ENCODE data around the gene TINCR. TPM values are rescaled to one million over a fixed set of nuclear protein-coding genes. Genes with fewer than 3 reads are reported as not detected.

TINCR gene
- total and polyA plus RNA-seq, 12 donors: 0.07 to 0.68 (median 0.25) TPM; not detected in 4

GRCh38 chr19:5559804-5560133, 8.0 kb downstream of the TINCR start:
- Histone ChIP-seq H3K27me3 (peaks cover 0 to 73% (median 24%) of the 10 kb centered on the region in 7 donors), H3K27ac (no peak overlapping the region), H3K4me1 (no peaks in the 10 kb centered on the region), H3K9me3 (peaks cover 0 to 12% (median 8%) of the 10 kb centered on the region in 11 donors), H3K4me3 (no peak overlapping the region), H3K36me3 (no peaks in the 10 kb centered on the region)
- DNase-seq (no peak), ATAC-seq (peak in 1 of 8 donors; percentile 18)
- intact Hi-C loops (cut with DNase I): no loop called here
- no peak for TF ChIP-seq CTCF (IDR thresholded peaks at IDR 0.05)
- WGBS, 2 donors: 49 to 63% methylated on average over 3 of the region's 3 CpGs

- no peak overlapping the region for H3K27ac ChIP-seq
- H3K4me3 ChIP-seq: no peak overlapping the region
- ATAC-seq (no peak), DNase-seq (no peak)
- no peaks in the 10 kb centered on the region for H3K36me3 ChIP-seq
- WGBS, 2 donors: 76 to 86% methylated on average over 2 of the region's 2 CpGs
- peaks cover 0 to 12% (median 8%) of the 10 kb centered on the region in 11 donors for H3K9me3 ChIP-seq
- H3K27me3 ChIP-seq: peaks cover 0 to 59% (median 24%) of the 10 kb centered on the region in 7 donors
- no peak for TF ChIP-seq CTCF (IDR thresholded peaks at IDR 0.05)
- H3K4me1 ChIP-seq: no peaks in the 10 kb centered on the region
- intact Hi-C loops (cut with DNase I): no loop called here
Observed at GRCh38 chr19:5558101-5558621, 9.6 kb downstream of the TINCR start.

- 52 to 60% methylated on average over 13 of the region's 13 CpGs for WGBS, 2 donors
- no peak for TF ChIP-seq CTCF (IDR thresholded peaks at IDR 0.05)
- Histone ChIP-seq H3K4me1 (no peaks in the 10 kb centered on the region), H3K9me3 (peaks cover 0 to 12% (median 8%) of the 10 kb centered on the region in 11 donors), H3K27me3 (peaks cover 0 to 54% (median 23%) of the 10 kb centered on the region in 7 donors), H3K27ac (no peak overlapping the region), H3K36me3 (no peaks in the 10 kb centered on the region), H3K4me3 (no peak overlapping the region)
- ATAC-seq (no peak), DNase-seq (no peak)
- intact Hi-C loops (cut with DNase I): no loop called here
Observed at GRCh38 chr19:5557691-5558090, 10.1 kb downstream of the TINCR start.

GRCh38 chr19:5554828-5555227, 12.9 kb downstream of the TINCR start:
- intact Hi-C loops (cut with DNase I): no loop called here
- no peak for ATAC-seq
- no peak overlapping the region for H3K27ac ChIP-seq
- H3K9me3 ChIP-seq: no peaks in the 10 kb centered on the region
- no peaks in the 10 kb centered on the region for H3K4me1 ChIP-seq
- no peak for TF ChIP-seq CTCF (IDR thresholded peaks at IDR 0.05)
- no peak overlapping the region for H3K4me3 ChIP-seq
- DNase-seq: no peak
- H3K36me3 ChIP-seq: no peaks in the 10 kb centered on the region
- H3K27me3 ChIP-seq: peaks cover 0 to 27% (median 6%) of the 10 kb centered on the region in 7 donors
- WGBS, 2 donors: 83% methylated on average over 5 of the region's 5 CpGs
